VCaP (cell line): ENCODE results near the gene LRRC2.
A peak's percentile ranks its signal among the peaks of the same experiment; 100 is the strongest.
"Not testable (repeated sequence)": the region's sequence is repeated elsewhere in the genome, so short reads cannot be mapped to it uniquely, and the experiment has no call there.

ENCODE experiments used
- H3K27ac ChIP-seq: fragments of 450-650 bp; 2 replicates; pipeline ENCODE4 v1.5.1; 2017
- TF ChIP-seq, protein P1 (sequence below): fragments of 450-650 bp; conservative IDR thresholded peaks from 2 replicates; pipeline ENCODE4 v1.5.1; 2017; ENCODE audit warnings: mild to moderate bottlenecking, moderate library complexity

The LRRC2 gene

DNA sequence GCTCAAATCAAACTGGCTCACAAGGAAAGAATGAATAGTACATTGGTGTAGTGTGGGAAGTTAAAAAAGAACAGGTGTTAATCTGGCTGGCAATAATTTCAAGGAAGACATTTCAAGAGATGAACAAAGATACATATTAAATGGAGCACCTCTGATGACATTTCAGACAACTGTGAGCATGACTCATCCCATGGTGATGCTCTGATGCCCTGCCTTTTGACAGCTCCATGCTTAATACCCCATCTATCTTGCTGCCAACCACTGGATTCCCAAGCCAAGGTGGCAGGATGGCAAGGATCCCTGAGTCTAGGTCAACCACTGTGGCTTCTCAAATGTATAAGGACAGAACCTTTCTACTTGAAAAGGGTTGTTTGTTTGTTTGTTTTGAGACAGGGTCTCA is 29.3 kb downstream of the LRRC2 start:
- no peak overlapping the region for H3K27ac ChIP-seq
- TF ChIP-seq, protein P1, sequence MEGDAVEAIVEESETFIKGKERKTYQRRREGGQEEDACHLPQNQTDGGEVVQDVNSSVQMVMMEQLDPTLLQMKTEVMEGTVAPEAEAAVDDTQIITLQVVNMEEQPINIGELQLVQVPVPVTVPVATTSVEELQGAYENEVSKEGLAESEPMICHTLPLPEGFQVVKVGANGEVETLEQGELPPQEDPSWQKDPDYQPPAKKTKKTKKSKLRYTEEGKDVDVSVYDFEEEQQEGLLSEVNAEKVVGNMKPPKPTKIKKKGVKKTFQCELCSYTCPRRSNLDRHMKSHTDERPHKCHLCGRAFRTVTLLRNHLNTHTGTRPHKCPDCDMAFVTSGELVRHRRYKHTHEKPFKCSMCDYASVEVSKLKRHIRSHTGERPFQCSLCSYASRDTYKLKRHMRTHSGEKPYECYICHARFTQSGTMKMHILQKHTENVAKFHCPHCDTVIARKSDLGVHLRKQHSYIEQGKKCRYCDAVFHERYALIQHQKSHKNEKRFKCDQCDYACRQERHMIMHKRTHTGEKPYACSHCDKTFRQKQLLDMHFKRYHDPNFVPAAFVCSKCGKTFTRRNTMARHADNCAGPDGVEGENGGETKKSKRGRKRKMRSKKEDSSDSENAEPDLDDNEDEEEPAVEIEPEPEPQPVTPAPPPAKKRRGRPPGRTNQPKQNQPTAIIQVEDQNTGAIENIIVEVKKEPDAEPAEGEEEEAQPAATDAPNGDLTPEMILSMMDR: no peak

DNA sequence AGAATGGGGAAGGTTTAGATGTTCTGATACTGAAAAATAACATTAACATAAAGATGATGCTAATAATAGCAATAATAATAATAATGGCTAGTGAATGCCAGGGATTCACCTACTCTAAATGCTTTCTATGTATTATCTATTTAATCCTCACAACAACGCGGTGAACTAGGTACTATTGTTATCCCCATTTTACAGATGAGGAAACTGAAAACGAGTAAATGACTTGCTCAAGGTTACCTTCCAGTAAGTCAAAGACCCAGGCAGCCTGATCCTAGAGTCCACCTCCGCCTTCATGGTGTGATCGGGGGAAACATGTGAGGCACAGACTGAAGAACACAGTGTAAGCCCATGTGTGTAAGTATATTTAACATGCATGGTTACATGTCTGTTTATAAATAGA is 30.4 kb downstream of the LRRC2 start:
- TF ChIP-seq, protein P1: no peak
- no peak overlapping the region for H3K27ac ChIP-seq

DNA sequence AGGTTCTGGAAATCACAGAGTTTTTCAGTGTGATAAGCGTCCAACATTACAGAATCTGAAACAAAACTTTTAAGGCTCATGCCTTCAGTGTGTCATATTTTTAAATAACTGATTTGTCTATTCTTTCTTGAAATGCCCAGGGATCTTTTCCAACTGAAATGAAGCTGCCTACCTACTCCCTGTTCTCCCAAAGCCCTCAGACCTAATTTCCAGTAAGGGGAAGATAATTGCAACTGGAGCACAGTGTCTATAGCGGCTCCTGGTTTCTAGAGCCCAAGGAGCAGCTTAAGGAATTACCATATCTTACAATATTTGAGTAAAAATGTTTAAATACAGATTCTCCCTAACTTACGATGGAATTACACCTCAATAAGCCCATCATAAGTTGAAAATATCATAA is 33.0 kb downstream of the LRRC2 start:
- TF ChIP-seq, protein P1: no peak
- no peak overlapping the region for H3K27ac ChIP-seq

DNA sequence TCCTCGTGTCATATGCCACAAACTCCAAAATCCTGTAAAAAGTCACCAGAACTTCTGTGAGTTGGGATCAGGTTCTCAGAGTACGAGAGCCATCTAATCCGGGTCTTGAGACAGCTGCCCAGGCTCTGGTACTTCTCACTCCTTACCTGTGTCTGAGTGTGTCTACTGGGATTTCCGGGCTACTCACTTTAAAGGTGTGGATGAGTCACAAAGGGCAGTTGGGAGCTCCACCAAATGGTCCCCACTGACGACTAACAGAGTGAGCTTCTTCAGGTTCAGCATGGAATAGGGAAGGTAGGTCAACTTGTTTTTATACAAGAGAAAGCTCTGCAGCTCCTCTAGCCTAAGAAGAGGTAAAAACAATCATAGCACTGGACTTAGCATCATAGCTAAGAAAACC is 38.9 kb downstream of the LRRC2 start:
- TF ChIP-seq, protein P1: no peak
- peak overlapping the region; percentile 66 for H3K27ac ChIP-seq

DNA sequence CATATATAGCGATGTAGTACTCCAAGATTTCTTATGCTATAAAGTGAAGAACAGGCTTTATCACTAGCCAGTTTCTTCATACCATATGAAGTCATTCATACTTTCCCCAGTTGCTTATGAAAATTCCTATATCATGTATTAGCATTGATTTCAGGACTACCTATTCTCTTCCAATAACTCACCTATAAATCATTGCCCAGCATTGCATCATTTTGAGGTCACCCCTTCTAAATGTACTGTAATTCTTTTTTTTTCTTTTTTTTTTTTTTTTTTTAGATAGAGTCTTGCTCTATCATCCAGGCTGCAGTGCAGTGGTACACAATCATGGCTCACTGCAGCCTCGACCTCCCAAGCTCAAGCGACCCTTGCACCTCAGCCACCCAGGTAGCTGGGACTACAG is 41.3 kb downstream of the LRRC2 start:
- H3K27ac ChIP-seq: no peak overlapping the region
- TF ChIP-seq, protein P1: no peak

DNA sequence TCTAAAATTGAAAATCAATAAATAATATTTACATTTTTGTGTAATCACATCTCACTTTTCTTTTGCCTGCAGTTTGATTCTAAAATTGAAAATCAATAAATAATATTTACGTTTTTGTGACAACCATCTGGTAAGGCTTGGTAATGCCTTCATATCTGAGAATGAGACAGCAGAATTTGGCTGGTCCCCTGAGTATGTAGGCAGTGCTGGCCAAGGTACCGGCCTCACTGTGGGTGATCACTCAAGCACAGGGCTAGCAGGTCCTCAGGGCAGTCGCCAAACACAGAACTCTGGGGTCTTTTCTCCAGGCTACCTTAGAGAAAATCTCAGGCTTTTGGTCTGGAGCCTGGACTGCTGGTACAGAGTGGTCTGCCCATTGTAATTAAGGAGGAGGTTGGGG is 42.1 kb downstream of the LRRC2 start:
- H3K27ac ChIP-seq: no peak overlapping the region
- TF ChIP-seq, protein P1: no peak

DNA sequence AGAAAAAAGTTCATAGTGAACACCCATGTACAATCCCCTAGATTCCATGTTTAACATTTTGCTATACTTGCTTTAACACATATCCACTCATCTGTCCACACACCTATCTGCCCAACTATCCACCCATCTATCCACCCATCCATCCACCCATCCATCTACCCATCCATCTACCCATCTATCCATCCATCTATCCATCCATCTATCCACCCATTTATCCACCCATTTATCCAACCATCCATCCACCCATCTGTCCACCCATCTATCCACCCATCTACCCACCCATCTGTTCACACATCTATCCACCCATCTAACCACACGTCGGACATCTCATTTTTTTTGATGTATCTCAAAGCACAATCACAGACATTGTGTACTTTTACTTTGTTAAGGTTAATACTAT is 42.5 kb downstream of the LRRC2 start:
- TF ChIP-seq, protein P1: no peak
- H3K27ac ChIP-seq: no peak overlapping the region

DNA sequence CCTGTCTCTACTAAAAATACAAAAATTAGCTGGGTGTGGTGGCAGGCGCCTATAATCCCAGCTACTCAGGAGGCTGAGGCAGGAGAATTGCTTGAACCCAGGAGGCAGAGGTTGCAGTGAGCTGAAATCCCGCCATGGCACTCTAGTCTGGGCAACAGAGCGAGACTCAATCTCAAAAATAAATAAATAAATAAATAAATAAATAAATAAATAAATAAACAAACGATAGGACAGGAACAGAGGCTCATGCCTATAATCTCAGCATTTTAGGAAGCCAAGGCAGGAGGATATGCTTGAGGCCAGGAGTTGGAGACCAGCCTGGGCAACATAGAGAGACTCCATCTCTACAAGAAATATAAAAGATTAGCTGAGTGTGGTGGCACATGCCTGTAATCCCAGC is 43.9 kb downstream of the LRRC2 start:
- not testable (repeated sequence) for H3K27ac ChIP-seq
